Neural cell (in vitro differentiated cells): ENCODE results near the gene MEIS1. TPM values are rescaled to one million over a fixed set of nuclear protein-coding genes. Genes with fewer than 3 reads are reported as not detected.

ENCODE experiments used
- H2AFZ ChIP-seq: fragments of 200-600, 300-800 bp; sonication (generic), shearing (Covaris generic); 2 replicates; pipeline ENCODE4 v1.6.0; 2014; ENCODE audit warnings: low read depth, mild to moderate bottlenecking, antibody characterized with exemption, low read length, moderate library complexity
- H3F3A ChIP-seq: fragments of 200-600 bp; shearing (Covaris generic); 2 replicates; pipeline ENCODE4 v1.6.1; 2016; ENCODE audit warnings: mild to moderate bottlenecking, moderate library complexity, mixed read lengths, antibody characterized with exemption, low read length; ENCODE audit not compliant: insufficient read depth, poor library complexity, severe bottlenecking
- H3K27ac ChIP-seq: fragments of 200-600, 300-800 bp; sonication (generic), shearing (Covaris generic); 2 replicates; pipeline ENCODE4 v1.5.1; 2014; ENCODE audit warnings: mild to moderate bottlenecking, low read length, moderate library complexity
- H3K27me3 ChIP-seq: fragments of 300-800, 200-600 bp; sonication (generic), shearing (Covaris generic); 2 replicates; pipeline ENCODE4 v1.6.0; 2014; ENCODE audit warnings: mild to moderate bottlenecking, low read depth, low read length, moderate library complexity; ENCODE audit not compliant: insufficient read depth
- H3K36me3 ChIP-seq: fragments of 300-800, 200-600 bp; sonication (generic), shearing (Covaris generic); 2 replicates; pipeline ENCODE4 v1.5.1; 2014; ENCODE audit warnings: mild to moderate bottlenecking, antibody characterized with exemption, low read length, moderate library complexity; ENCODE audit not compliant: insufficient read depth
- H3K4me2 ChIP-seq: fragments of 300-800, 200-600 bp; sonication (generic), shearing (Covaris generic); 2 replicates; pipeline ENCODE4 v1.6.0; 2014; ENCODE audit warnings: mild to moderate bottlenecking, low read length
- H3K4me3 ChIP-seq: fragments of 300-800, 200-600 bp; sonication (generic), shearing (Covaris generic); 2 replicates; pipeline ENCODE4 v1.5.1; 2014; ENCODE audit warnings: mild to moderate bottlenecking, low read length, moderate library complexity
- H3K79me2 ChIP-seq: fragments of 200-600 bp; shearing (Covaris generic); replicated peaks from 2 replicates; pipeline ENCODE4 v1.6.0; 2014; ENCODE audit warnings: mild to moderate bottlenecking, low read length, moderate library complexity; ENCODE audit not compliant: insufficient read depth
- H3K9ac ChIP-seq: fragments of 300-800, 200-600 bp; sonication (generic), shearing (Covaris generic); 2 replicates; pipeline ENCODE4 v1.6.1; 2016; ENCODE audit warnings: mild to moderate bottlenecking, low read length, mixed read lengths
- H3K9me2 ChIP-seq: fragments of 200-600 bp; shearing (Covaris generic); 2 replicates; pipeline ENCODE4 v1.6.1; 2016; ENCODE audit warnings: mild to moderate bottlenecking, low read length, mixed read lengths; ENCODE audit not compliant: insufficient read depth
- H3K9me3 ChIP-seq: fragments of 200-600, 300-800 bp; sonication (generic), shearing (Covaris generic); 2 replicates; pipeline ENCODE4 v1.6.1; 2016; ENCODE audit warnings: mild to moderate bottlenecking, mixed run types, low read length, moderate library complexity, mixed read lengths
- H4K20me1 ChIP-seq: fragments of 200-600 bp; shearing (Covaris generic); 2 replicates; pipeline ENCODE4 v1.6.1; 2016; ENCODE audit warnings: mild to moderate bottlenecking, mixed run types; ENCODE audit not compliant: insufficient read depth
- CTCF ChIP-seq: fragments of 450-650 bp; IDR thresholded peaks from 2 replicates; pipeline ENCODE4 v1.5.1; 2014; ENCODE audit warnings: antibody characterized with exemption, mild to moderate bottlenecking, moderate library complexity; ENCODE audit not compliant: poor library complexity, severe bottlenecking
- EP300 ChIP-seq: fragments of 450-650 bp; conservative IDR thresholded peaks from 2 replicates; pipeline ENCODE4 v1.6.1; 2014; ENCODE audit warnings: antibody characterized with exemption, mild to moderate bottlenecking, moderate library complexity; ENCODE audit not compliant: poor library complexity, severe bottlenecking
- EZH2 ChIP-seq: fragments of 200-600, 300-800 bp; shearing (Covaris generic), sonication (generic); IDR thresholded peaks from 2 replicates; pipeline ENCODE4 v1.6.1; 2014; ENCODE audit warnings: antibody characterized with exemption, low read length, borderline replicate concordance, mild to moderate bottlenecking; ENCODE audit not compliant: insufficient read depth, poor library complexity, severe bottlenecking
- MXI1 ChIP-seq: fragments of 450-650 bp; conservative IDR thresholded peaks from 2 replicates; pipeline ENCODE4 v1.6.1; 2014; ENCODE audit warnings: antibody characterized with exemption, mild to moderate bottlenecking; ENCODE audit not compliant: poor library complexity, severe bottlenecking
- POLR2AphosphoS5 ChIP-seq: IDR thresholded peaks from 2 replicates; pipeline ENCODE4 v1.6.1; 2012
- RAD21 ChIP-seq: fragments of 450-650 bp; conservative IDR thresholded peaks from 2 replicates; pipeline ENCODE4 v1.6.1; 2014; ENCODE audit warnings: antibody characterized with exemption, mild to moderate bottlenecking, moderate library complexity
- SMC3 ChIP-seq: fragments of 450-650 bp; conservative IDR thresholded peaks from 2 replicates; pipeline ENCODE4 v1.6.1; 2014; ENCODE audit warnings: antibody characterized with exemption, mild to moderate bottlenecking, moderate library complexity; ENCODE audit not compliant: poor library complexity
- TAF1 ChIP-seq: IDR thresholded peaks from 2 replicates; pipeline ENCODE4 v1.6.1; 2012; ENCODE audit warnings: low read depth
- polyA plus RNA-seq: library from polyadenylated mRNA; depleted of rRNA; stranded (reverse); fragments of >200 nt; gene quantifications from 2 replicates; pipeline ENCODE4 v1.2.3, GENCODE V29; 2014
- TF ChIP-seq, protein P1 (sequence below): IDR thresholded peaks from 2 replicates; pipeline ENCODE4 v1.6.1; 2012; ENCODE audit warnings: borderline replicate concordance

The MEIS1 gene
- polyA plus RNA-seq, 1 donor from 2014 or later, result 46.5 TPM

DNA sequence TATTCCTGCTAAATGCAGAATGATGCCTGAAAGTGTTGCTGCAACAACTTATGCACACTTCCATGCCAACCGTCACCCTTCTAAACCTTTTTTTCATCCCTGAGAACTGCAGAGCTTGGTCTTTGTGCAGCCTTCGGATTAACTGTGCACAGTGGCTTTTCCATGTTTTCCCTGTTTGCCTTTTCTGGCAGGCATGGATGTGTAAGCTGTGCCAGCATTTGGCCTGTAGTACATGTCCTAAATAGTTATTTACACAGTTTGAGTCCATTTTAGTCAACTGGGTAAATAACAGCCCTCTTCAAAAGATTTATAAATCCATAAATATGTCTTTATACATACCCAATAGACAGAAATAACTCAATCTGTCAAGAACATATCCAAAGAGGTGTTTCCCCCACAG is 31.5 kb downstream of the MEIS1 start:
- H3K9ac ChIP-seq, result no peak overlapping the region
- H3F3A ChIP-seq, result peaks cover 1% of the 10 kb centered on the region
- H3K27me3 ChIP-seq, result no peaks in the 10 kb centered on the region
- H3K27ac ChIP-seq, result no peak overlapping the region
- H3K9me3 ChIP-seq, result no peaks in the 10 kb centered on the region
- H3K79me2 ChIP-seq, result peaks cover 22% of the 10 kb centered on the region
- H4K20me1 ChIP-seq, result no peaks in the 10 kb centered on the region
- no peak for TF ChIP-seq CTCF
- TF ChIP-seq TAF1, result no peak
- TF ChIP-seq POLR2AphosphoS5, result no peak
- TF ChIP-seq RAD21, result no peak
- TF ChIP-seq MXI1, result no peak
- no peak for TF ChIP-seq EZH2
- TF ChIP-seq, protein P1, sequence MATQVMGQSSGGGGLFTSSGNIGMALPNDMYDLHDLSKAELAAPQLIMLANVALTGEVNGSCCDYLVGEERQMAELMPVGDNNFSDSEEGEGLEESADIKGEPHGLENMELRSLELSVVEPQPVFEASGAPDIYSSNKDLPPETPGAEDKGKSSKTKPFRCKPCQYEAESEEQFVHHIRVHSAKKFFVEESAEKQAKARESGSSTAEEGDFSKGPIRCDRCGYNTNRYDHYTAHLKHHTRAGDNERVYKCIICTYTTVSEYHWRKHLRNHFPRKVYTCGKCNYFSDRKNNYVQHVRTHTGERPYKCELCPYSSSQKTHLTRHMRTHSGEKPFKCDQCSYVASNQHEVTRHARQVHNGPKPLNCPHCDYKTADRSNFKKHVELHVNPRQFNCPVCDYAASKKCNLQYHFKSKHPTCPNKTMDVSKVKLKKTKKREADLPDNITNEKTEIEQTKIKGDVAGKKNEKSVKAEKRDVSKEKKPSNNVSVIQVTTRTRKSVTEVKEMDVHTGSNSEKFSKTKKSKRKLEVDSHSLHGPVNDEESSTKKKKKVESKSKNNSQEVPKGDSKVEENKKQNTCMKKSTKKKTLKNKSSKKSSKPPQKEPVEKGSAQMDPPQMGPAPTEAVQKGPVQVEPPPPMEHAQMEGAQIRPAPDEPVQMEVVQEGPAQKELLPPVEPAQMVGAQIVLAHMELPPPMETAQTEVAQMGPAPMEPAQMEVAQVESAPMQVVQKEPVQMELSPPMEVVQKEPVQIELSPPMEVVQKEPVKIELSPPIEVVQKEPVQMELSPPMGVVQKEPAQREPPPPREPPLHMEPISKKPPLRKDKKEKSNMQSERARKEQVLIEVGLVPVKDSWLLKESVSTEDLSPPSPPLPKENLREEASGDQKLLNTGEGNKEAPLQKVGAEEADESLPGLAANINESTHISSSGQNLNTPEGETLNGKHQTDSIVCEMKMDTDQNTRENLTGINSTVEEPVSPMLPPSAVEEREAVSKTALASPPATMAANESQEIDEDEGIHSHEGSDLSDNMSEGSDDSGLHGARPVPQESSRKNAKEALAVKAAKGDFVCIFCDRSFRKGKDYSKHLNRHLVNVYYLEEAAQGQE, result no peak
- no peak for TF ChIP-seq EP300
- TF ChIP-seq SMC3, result no peak
- H3K9me2 ChIP-seq, result no peaks in the 10 kb centered on the region
- no peaks in the 10 kb centered on the region for H3K36me3 ChIP-seq
- H3K4me2 ChIP-seq, result no peak overlapping the region
- no peak overlapping the region for H2AFZ ChIP-seq
- H3K4me3 ChIP-seq, result no peak overlapping the region

DNA sequence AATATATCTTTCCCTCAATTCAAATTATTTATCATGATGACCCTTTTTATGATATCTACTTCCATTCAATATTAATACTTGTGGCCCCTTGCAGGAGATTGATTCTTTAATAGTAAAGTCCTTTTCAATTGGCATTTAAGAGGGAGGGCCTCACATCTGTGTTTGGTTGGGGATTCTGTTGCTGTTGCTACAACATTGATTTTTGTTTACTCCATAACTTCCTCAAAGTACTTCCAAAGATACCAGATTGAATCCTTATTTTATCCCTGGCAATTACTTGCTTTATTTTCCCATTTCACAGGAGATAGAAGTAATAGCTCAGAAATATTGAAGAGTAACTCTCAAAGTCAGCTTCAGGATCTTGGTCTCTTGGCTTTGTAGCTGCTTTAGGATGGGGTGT is 32.8 kb downstream of the MEIS1 start:
- no peak overlapping the region for H3K4me3 ChIP-seq

More for the DNA sequence above, 32.8 kb downstream of the MEIS1 start:
- no peaks in the 10 kb centered on the region for H3K9me2 ChIP-seq
- H3K9me3 ChIP-seq, result no peaks in the 10 kb centered on the region
- H3K36me3 ChIP-seq, result no peaks in the 10 kb centered on the region
- H3K9ac ChIP-seq, result no peak overlapping the region
- H3K79me2 ChIP-seq, result peaks cover 34% of the 10 kb centered on the region
- no peaks in the 10 kb centered on the region for H4K20me1 ChIP-seq
- H3K27me3 ChIP-seq, result no peaks in the 10 kb centered on the region
- no peak overlapping the region for H3K4me2 ChIP-seq
- H3K27ac ChIP-seq, result no peak overlapping the region
- H2AFZ ChIP-seq, result no peak overlapping the region
- no peaks in the 10 kb centered on the region for H3F3A ChIP-seq
- TF ChIP-seq SMC3, result no peak
- TF ChIP-seq CTCF, result no peak
- TF ChIP-seq POLR2AphosphoS5, result no peak
- TF ChIP-seq, protein P1, result no peak
- no peak for TF ChIP-seq EZH2
- no peak for TF ChIP-seq TAF1
- TF ChIP-seq RAD21, result no peak
- no peak for TF ChIP-seq MXI1
- TF ChIP-seq EP300, result no peak
